ENCODE data around the gene MC4R.

GRCh38 chr18:60417946-60418345, 45.4 kb upstream of the MC4R start:
- TF ChIP-seq ZNF121 (tag by site-specific recombination; IDR thresholded peaks at IDR 0.05) (no peak), CTCF (tag by site-specific recombination; IDR thresholded peaks at IDR 0.05) (no peak), ZNF404 (tag by site-specific recombination; IDR thresholded peaks at IDR 0.05) (no peak)

Measured in HEK293 (cell line).